DMS53 treated with DMSO at 0.1 percent for 48 hours (cell line): ENCODE results near the gene HDAC4.

Experiments used
- DNase-seq: peaks from one replicate; lab custom pipeline; 2025; ENCODE audit not compliant: unreplicated experiment; lab: John Stamatoyannopoulos, UW

Gene HDAC4

DNA sequence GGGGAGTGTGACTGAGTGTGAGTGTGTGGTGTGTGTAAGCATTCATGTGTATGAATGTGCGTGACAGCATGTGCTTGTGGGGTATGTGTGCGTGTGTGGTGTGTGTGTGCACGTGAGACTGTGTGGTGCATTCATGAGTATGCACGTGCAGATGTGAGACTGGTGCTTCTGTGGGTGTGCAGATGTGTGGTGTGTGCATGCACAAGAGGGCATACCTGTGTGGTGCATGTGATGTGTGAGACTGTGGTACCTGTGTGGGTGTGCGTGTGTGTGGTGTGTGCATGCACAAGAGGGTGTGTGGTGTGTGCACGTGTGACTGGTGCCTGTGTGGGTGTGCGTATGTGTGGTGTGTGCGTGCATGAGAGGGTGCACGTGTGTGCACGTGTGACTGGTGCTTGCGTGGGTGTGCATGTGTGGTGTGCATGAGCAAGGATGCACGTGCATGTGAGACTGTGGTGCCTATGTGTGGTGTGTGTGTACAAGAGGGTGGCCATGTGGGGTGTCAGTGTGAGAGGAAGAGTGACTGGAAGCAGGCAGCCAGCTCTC lies 339.6 kb downstream of the HDAC4 start:
- no peak for DNase-seq

DNA sequence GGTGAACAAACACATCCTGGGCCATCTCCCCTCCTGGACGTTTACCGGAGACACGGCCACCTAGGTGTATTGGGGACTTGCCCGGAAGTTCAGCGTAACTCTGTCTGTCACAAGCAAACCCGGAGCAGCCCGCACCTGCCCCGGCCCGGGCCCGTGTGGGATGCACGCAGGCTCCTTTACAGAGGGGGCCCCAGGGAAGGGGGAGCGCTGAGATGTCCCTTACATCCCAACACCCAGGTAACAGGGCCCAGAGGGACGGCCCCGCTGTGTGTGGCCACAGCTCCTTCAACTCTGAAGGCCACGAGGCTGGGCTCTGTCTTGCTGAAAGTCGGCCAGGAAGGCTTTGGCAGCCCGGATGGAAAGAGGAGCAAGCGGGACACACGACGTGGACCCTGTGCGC lies 340.1 kb downstream of the HDAC4 start:
- no peak for DNase-seq

DNA sequence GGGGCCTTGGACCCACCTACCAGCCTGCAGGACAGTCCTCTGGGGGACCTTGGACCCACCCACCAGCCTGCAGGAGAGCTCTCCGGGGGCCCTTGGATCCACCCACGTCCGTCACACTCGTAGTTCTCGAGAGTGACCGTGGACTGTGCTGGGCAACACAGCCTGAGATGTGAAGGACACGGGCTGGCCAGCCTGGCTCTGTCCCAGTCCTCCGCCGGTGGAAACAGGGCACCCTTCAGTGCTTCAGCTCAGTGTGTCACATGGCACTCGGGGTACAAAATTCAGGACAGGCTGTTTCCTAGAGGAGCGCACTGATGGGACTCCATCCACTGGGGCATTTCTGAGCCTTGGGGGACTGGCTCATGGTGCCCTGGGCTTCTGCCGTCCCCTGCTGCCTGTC lies 341.0 kb downstream of the HDAC4 start:
- no peak for DNase-seq

- DNase-seq, result no peak
These were observed 342.1 kb downstream of the HDAC4 start for GRCh38 chr2:239058766-239059165.

DNA sequence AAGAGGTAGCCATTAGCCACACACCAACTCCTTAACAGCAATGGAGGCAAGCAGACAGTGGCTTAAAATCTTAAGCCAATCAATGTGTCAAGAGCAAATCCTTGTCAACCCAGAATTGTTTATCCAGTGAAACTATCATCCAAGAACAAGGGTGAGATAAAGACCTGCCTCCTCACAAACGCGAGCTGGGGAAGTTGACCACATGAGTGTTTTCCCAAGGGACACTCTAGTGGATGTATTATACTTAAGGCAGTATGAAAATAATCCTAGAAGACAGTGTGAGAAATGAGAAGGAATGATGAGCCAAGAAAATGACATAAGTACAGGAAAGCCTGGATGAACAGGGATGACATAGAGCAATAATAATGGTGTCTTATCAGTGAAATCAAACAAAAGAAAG lies 343.3 kb downstream of the HDAC4 start:
- no peak for DNase-seq

- no peak for DNase-seq
These were observed 344.2 kb downstream of the HDAC4 start for GRCh38 chr2:239056611-239057010.

- DNase-seq, result no peak
These were observed 344.9 kb downstream of the HDAC4 start for GRCh38 chr2:239055756-239056493.

GRCh38 chr2:239054921-239055320 lies 345.9 kb downstream of the HDAC4 start:
- DNase-seq, result no peak

DNA sequence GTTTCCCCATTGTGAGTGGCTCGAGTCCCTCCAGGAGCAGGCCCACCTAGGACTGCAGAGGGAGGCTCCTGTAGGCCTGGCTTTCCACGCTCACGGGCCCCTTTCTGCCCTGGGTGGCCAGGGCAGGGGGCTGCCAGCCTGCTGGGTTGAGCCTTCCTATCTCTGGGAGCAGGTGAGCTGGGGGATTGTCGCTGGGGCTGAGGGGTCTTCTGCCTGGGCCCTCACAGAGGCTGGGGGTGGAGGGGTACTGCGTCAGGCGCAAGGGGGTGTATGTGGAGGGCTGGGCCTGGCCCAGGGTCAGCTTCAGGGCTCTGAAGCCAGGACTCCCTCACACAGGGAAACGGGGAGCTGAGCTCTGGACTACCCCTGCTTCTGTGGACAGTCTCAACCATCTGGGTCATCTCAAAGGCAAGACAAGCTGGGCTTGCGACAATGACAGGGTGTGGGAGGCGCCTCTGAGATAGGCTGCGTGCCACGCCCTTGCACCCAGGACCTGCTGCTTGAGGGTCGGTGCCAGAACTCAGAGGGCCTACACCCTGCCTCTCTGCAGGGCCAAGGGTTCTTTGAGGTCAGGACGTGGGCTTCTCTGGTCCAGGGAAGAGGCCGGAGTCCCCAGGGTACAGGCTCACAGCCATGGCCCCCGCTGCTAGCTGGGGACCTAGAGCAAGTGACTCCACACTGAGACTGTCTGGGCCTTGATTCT lies 346.9 kb downstream of the HDAC4 start:
- DNase-seq, result no peak

GRCh38 chr2:239052798-239053665 lies 347.8 kb downstream of the HDAC4 start:
- no peak for DNase-seq

DNA sequence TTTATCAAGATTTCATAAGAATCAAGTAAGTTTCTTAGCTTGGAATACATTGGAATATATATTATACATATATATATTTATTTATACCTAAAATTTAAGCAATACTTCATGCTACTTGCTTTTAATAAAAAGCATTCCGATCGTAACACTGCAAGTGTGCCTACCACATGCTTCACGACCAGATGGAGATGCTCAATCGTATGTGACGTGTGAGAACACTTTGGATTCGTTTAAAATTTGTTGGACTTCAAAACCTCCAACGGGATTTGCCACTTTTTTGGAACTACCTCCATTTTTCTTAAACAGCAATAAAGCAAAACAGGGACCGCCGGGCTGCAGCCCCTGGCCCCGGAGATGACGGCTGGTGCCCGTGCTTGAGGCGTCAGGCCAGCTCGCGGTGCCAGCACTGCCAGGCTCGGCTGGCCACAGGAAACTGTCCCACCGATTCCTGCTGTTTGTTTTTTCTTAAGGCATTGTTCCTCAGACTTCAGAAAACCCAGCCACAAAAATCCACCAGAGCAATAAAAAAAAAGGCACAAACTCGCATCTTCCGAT lies 348.9 kb downstream of the HDAC4 start:
- no peak for DNase-seq

DNA sequence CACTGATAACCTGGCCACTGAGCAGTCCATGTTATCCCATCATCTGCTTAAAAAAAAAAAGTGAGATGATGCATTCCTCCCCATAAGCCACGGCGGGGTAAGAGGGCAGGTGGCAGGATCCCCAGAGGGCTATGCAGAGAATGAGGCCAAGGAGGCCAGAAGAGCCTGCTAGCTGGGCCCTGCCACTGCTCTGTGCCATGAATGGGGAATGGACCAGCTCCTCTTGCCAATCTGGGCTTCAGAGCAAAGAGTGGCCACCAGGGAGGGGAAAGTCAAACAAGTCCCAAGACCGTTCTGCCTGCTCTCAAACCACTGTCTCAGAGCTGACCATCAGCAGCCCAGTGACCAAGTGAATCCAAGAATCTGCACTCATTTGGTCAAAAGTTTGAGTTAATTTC lies 350.6 kb downstream of the HDAC4 start:
- DNase-seq, result no peak

DNA sequence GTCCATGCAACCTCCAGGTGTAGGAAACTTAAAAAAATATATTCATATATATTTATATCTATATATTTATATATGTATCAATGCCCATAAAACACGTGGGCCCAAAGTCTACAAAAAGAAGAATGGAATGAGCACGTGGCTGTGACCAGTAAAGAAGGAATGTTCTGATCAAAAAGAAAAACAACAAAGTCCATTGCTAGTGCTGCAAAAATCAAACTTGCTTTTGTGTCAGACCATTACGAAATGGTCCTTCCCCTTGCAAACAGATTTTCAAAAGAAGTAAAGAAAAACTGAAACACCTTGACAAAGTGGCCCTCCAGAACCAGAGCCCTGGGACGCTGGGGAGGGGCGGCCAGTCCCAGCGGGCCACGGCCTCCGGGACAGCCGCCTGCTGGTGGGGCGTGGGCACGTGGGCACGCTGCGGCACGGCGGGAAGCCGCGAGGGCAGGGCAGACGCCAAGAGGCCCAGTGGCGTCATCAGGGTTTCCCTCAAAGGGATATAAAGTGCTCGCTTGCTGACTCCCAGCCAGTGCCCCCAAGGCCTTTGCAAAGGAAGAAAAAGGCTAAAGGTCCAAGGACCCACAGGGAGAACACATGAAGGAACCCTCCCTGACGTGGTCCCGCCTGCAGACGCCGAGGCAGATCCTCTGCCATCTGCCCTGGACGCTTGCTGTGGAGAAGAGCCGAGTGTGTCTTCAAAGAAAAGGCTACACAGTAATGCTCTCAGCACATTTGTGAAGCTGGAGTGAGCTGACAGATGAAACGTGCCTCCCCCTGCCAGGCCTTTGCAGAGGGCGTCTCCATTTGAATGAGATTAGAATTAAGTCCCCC lies 351.2 kb downstream of the HDAC4 start:
- no peak for DNase-seq

- DNase-seq, result no peak
These were observed 352.1 kb downstream of the HDAC4 start for GRCh38 chr2:239048736-239049135.

- no peak for DNase-seq
These were observed 353.0 kb downstream of the HDAC4 start for GRCh38 chr2:239047861-239048260.

DNA sequence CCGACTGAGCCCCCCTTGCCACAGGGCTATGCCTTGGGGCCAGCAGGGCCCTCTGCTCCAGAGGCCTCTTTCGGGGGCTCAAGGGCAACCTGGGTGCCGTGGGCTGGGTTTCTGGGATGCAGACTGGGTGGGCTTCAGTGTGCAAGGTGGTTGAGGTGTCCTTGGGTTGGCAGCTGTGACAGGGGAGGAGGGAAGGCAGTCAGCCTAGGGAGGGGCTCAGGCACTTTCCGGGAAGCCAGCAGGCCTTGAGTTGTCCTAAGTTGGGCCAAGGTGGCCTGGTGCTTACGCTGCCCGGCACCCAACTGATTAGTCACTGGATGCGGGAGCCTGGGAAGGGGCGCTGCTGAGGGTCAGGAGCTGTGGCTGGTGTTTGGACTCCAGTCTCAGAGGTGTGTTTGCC lies 353.4 kb downstream of the HDAC4 start:
- DNase-seq, result no peak

DNA sequence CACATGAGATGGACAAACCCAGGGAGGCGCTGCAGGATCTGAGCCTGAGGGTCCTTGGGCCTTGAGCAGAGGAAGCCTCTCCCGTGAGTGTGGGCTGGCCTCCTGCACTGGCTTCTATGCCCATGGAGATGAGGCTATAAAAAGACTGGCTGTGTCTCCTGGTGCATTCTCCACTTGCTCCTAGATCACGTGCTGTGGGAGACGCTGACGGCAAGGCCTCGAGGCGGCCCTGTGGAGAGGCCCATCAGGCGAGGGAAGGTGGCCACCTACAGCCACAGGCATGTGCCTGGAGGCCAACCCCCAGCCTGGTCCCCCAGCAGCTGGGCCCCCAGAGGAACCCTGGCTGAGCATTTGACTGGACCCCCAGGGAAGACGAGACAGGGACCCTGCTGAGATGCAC lies 354.0 kb downstream of the HDAC4 start:
- DNase-seq, result no peak

- DNase-seq, result no peak
These were observed 356.5 kb downstream of the HDAC4 start for GRCh38 chr2:239044336-239044735.

DNA sequence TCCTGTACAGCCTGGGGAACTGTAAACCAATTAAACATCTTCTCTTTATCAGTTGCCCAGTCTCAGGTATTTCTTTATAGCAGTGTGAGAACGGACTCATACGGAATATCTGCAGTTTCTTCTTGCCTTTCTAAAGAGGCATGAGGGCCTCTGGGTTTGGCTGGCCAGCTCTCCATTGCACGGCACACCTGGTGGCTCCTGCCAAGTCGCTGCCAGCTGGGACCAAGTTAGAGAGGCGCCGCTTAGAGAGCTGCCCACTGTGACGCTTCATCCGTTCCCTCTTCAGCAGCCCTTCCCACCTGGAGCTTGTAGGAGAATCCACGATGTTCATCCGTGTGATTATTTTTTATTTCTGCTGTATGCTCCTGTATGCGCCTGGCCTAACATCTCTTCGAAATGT lies 357.5 kb downstream of the HDAC4 start:
- DNase-seq, result no peak

- no peak for DNase-seq
These were observed 358.1 kb downstream of the HDAC4 start for GRCh38 chr2:239042551-239043320.
